Thoracic aorta (tissue), 2 donors: ENCODE results near the gene SLCO1B3. TPM values are rescaled to one million over a fixed set of nuclear protein-coding genes. Genes with fewer than 3 reads are reported as not detected.
"Not testable (repeated sequence)": the region's sequence is repeated elsewhere in the genome, so short reads cannot be mapped to it uniquely, and the experiment has no call there.

Experiments
- ATAC-seq: fragments of 150-250 bp; one replicate; pipeline ENCODE4 v1.8.0; 2017; ENCODE audit warnings: low read depth; ENCODE audit not compliant: insufficient number of reproducible peaks, low FRiP score
- DNase-seq: peaks from one replicate; pipeline ENCODE4 v3.0.0-alpha.2; 2020; ENCODE audit warnings: low spot score
- H3K27ac ChIP-seq, 2 donors: fragments of 200-600 bp; sonication (generic); 1 replicate in 1 of 2; 2 replicates in 1 of 2; pipeline ENCODE4 v1.5.1; 2016; ENCODE audit warnings: mild to moderate bottlenecking in 2 of 2, moderate library complexity in 2 of 2
- H3K27me3 ChIP-seq: fragments of 200-600 bp; sonication (generic); replicated peaks from 2 replicates; pipeline ENCODE4 v1.6.0; 2016; ENCODE audit warnings: mild to moderate bottlenecking; ENCODE audit not compliant: insufficient read depth
- H3K36me3 ChIP-seq: fragments of 200-600 bp; sonication (generic); one replicate; pipeline ENCODE4 v1.5.1; 2016
- H3K4me1 ChIP-seq, 2 donors: fragments of 200-600 bp; sonication (generic); 1 replicate in 1 of 2; 2 replicates in 1 of 2; pipeline versions ENCODE4 v1.5.1 to v1.6.0; 2016; ENCODE audit warnings: low read depth in 2 of 2, mild to moderate bottlenecking in 1 of 2; ENCODE audit not compliant: control insufficient read depth in 1 of 2
- H3K4me3 ChIP-seq: fragments of 200-600 bp; sonication (generic); 2 replicates; pipeline ENCODE4 v1.5.1; 2016; ENCODE audit warnings: mild to moderate bottlenecking
- H3K9me3 ChIP-seq: fragments of 200-600 bp; sonication (generic); 2 replicates; pipeline ENCODE4 v1.5.1; 2016
- CTCF ChIP-seq: fragments of 200-600 bp; sonication (generic); IDR thresholded peaks from one replicate; pipeline ENCODE4 v1.5.1; 2019; ENCODE audit warnings: antibody characterized with exemption
- total RNA-seq, 2 donors: library from RNA; depleted of rRNA; stranded (reverse); fragments of >200 nt; gene quantifications; one replicate each; pipeline versions ENCODE4 v1.1.0 to v1.2.3, GENCODE V29; 2016

The SLCO1B3 gene
- not detected for total RNA-seq

- no peak for ATAC-seq
- Histone ChIP-seq H3K27ac (no peak within 1 kb of the TSS), H3K36me3 (no peaks in the 10 kb centered on the region), H3K9me3 (no peaks in the 10 kb centered on the region), H3K4me3 (no peak within 1 kb of the TSS), H3K4me1 (no peaks in the 10 kb centered on the region), H3K27me3 (no peaks in the 10 kb centered on the region)
- TF ChIP-seq CTCF = no peak
- DNase-seq = no peak
Measured at GRCh38 chr12:20810487-20810886, at the start of gene SLCO1B3. Gene SLCO1B3, plus strand, starts transcription at chr12:20810705. Its CDS starts 5,034 bp downstream, at chr12:20815739.

GRCh38 chr12:20777420-20777819 lies 33.1 kb upstream of the SLCO1B3 start:
- no peak for DNase-seq
- ATAC-seq = no peak
- Histone ChIP-seq H3K9me3 (peaks cover 7% of the 10 kb centered on the region), H3K27me3 (no peaks in the 10 kb centered on the region), H3K4me3 (no peak overlapping the region), H3K36me3 (no peaks in the 10 kb centered on the region), H3K4me1 (peaks cover 0 to 3% of the 10 kb centered on the region in 2 donors), H3K27ac (no peak overlapping the region)
- TF ChIP-seq CTCF = no peak

- Histone ChIP-seq H3K36me3 (no peaks in the 10 kb centered on the region), H3K27ac (no peak overlapping the region), H3K9me3 (peaks cover 7% of the 10 kb centered on the region), H3K4me1 (peaks cover 0 to 3% of the 10 kb centered on the region in 2 donors), H3K27me3 (no peaks in the 10 kb centered on the region), H3K4me3 (no peak overlapping the region)
- DNase-seq (no peak), ATAC-seq (no peak)
- no peak for TF ChIP-seq CTCF
Measured at GRCh38 chr12:20778969-20779368, 31.5 kb upstream of the SLCO1B3 start.

- DNase-seq, H3K4me3 ChIP-seq, H3K4me1 ChIP-seq, H3K9me3 ChIP-seq, H3K36me3 ChIP-seq, ATAC-seq, H3K27me3 ChIP-seq, H3K27ac ChIP-seq: not testable (repeated sequence)
Measured at GRCh38 chr12:20779971-20780370, 30.5 kb upstream of the SLCO1B3 start.

GRCh38 chr12:20783796-20784357 lies 26.6 kb upstream of the SLCO1B3 start:
- not testable (repeated sequence) for H3K4me3 ChIP-seq

GRCh38 chr12:20792971-20793370 lies 17.5 kb upstream of the SLCO1B3 start:
- H3K27ac ChIP-seq = no peak overlapping the region
- DNase-seq (no peak), ATAC-seq (no peak)
- no peaks in the 10 kb centered on the region for H3K4me1 ChIP-seq
- no peak for TF ChIP-seq CTCF
- H3K36me3 ChIP-seq = no peaks in the 10 kb centered on the region
- no peaks in the 10 kb centered on the region for H3K27me3 ChIP-seq
- no peaks in the 10 kb centered on the region for H3K9me3 ChIP-seq
- no peak overlapping the region for H3K4me3 ChIP-seq

More at GRCh38 chr12:20783796-20784357, 26.6 kb upstream of the SLCO1B3 start:
- H3K9me3 ChIP-seq, H3K36me3 ChIP-seq, H3K4me1 ChIP-seq, DNase-seq, ATAC-seq, H3K27ac ChIP-seq, H3K27me3 ChIP-seq: not testable (repeated sequence)
